ENCODE data around the gene GAS1. TPM values are rescaled to one million over a fixed set of nuclear protein-coding genes. Genes with fewer than 3 reads are reported as not detected.

GAS1 gene
- total and polyA plus RNA-seq, 2 donors (not counting 1 experiment from before 2014, with no cell fraction given): 1.6 to 7.4 TPM

DNA sequence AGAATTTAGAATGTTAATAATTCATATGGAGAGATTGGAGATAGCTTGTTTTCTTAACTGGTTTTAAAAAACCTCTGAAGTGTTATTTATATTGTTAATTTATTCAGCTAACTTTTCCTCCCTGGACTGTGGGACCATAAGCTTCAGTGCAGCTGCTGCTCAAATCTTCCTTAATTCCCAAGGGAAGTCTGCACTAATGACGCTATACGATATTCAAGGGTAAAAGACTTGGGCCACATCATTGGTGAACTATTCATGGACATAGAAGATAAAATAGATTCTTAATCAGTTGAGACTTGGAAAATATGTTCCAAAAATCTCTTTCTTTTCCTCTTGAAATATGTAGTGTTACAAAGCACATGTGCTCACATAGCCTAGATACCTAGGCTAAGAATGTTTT is 31.1 kb upstream of the GAS1 start:
- Histone ChIP-seq H3K9ac (ENCODE audit: insufficient read depth, low read length) (no peak overlapping the region), H2AFZ (ENCODE audit: low read length) (no peak overlapping the region), H4K20me1 (ENCODE audit: control insufficient read depth, extremely low read depth, insufficient read depth, low read length) (no peaks in the 10 kb centered on the region), H3K79me2 (ENCODE audit: control insufficient read depth, insufficient read depth, low read length) (no peaks in the 10 kb centered on the region), H3K27me3 (ENCODE audit: control insufficient read depth, insufficient read depth, low read length) (no peaks in the 10 kb centered on the region), H3K4me3 (replicated peaks in 1 of 4; ENCODE audit: control extremely low read depth in 1 of 4, insufficient read depth in 1 of 4, low read depth in 3 of 4, low read length in 4 of 4) (no peak overlapping the region), H3K4me1 (ENCODE audit: control insufficient read depth, extremely low read depth, insufficient read depth, low read length) (peaks cover 3% of the 10 kb centered on the region), H3K4me2 (ENCODE audit: extremely low read depth, insufficient read depth, low read length) (no peak overlapping the region), H3K27ac (ENCODE audit: insufficient read depth, low read length) (no peak overlapping the region), H3K36me3 (ENCODE audit: control insufficient read depth, insufficient read depth, low read length) (no peaks in the 10 kb centered on the region), H3K9me3 (ENCODE audit: control insufficient read depth, insufficient read depth, low read depth, low read length) (no peaks in the 10 kb centered on the region)
- TF ChIP-seq CTCF (conservative IDR thresholded peaks at IDR 0.05 in 1 of 2, IDR thresholded peaks at IDR 0.05 in 1 of 2; ENCODE audit: low read depth in 1 of 2, low read length in 2 of 2) (no peak), EZH2 (IDR thresholded peaks at IDR 0.05; ENCODE audit: low read length, missing control alignments) (no peak)
- DNase-seq (ENCODE audit: low read depth in 2 of 2): peak; percentile 19 to 39

- H3K9me3 ChIP-seq (ENCODE audit: control insufficient read depth, insufficient read depth, low read depth, low read length): no peaks in the 10 kb centered on the region
- H3K9ac ChIP-seq (ENCODE audit: insufficient read depth, low read length): no peak overlapping the region
Measured at GRCh38 chr9:86977205-86977835, 30.0 kb upstream of the GAS1 start.

GRCh38 chr9:86975606-86976005 is 28.3 kb upstream of the GAS1 start:
- no peak overlapping the region for H2AFZ ChIP-seq (ENCODE audit: low read length)
- H3K9me3 ChIP-seq (ENCODE audit: control insufficient read depth, insufficient read depth, low read depth, low read length): no peaks in the 10 kb centered on the region
- no peaks in the 10 kb centered on the region for H4K20me1 ChIP-seq (ENCODE audit: control insufficient read depth, extremely low read depth, insufficient read depth, low read length)
- DNase-seq (ENCODE audit: low read depth in 2 of 2): no peak
- TF ChIP-seq CTCF (conservative IDR thresholded peaks at IDR 0.05 in 1 of 2, IDR thresholded peaks at IDR 0.05 in 1 of 2; ENCODE audit: low read depth in 1 of 2, low read length in 2 of 2) (no peak), EZH2 (IDR thresholded peaks at IDR 0.05; ENCODE audit: low read length, missing control alignments) (no peak)
- H3K4me2 ChIP-seq (ENCODE audit: extremely low read depth, insufficient read depth, low read length): no peak overlapping the region
- H3K4me1 ChIP-seq (ENCODE audit: control insufficient read depth, extremely low read depth, insufficient read depth, low read length): peaks cover 3% of the 10 kb centered on the region
- no peaks in the 10 kb centered on the region for H3K79me2 ChIP-seq (ENCODE audit: control insufficient read depth, insufficient read depth, low read length)
- H3K27me3 ChIP-seq (ENCODE audit: control insufficient read depth, insufficient read depth, low read length): no peaks in the 10 kb centered on the region
- no peak overlapping the region for H3K9ac ChIP-seq (ENCODE audit: insufficient read depth, low read length)
- H3K27ac ChIP-seq (ENCODE audit: insufficient read depth, low read length): no peak overlapping the region
- no peaks in the 10 kb centered on the region for H3K36me3 ChIP-seq (ENCODE audit: control insufficient read depth, insufficient read depth, low read length)
- H3K4me3 ChIP-seq (replicated peaks in 1 of 4; ENCODE audit: control extremely low read depth in 1 of 4, insufficient read depth in 1 of 4, low read depth in 3 of 4, low read length in 4 of 4): no peak overlapping the region

More at GRCh38 chr9:86977205-86977835, 30.0 kb upstream of the GAS1 start:
- H2AFZ ChIP-seq (ENCODE audit: low read length): no peak overlapping the region
- H3K27me3 ChIP-seq (ENCODE audit: control insufficient read depth, insufficient read depth, low read length): no peaks in the 10 kb centered on the region
- no peaks in the 10 kb centered on the region for H3K79me2 ChIP-seq (ENCODE audit: control insufficient read depth, insufficient read depth, low read length)
- no peak overlapping the region for H3K27ac ChIP-seq (ENCODE audit: insufficient read depth, low read length)
- H3K36me3 ChIP-seq (ENCODE audit: control insufficient read depth, insufficient read depth, low read length): no peaks in the 10 kb centered on the region
- H4K20me1 ChIP-seq (ENCODE audit: control insufficient read depth, extremely low read depth, insufficient read depth, low read length): no peaks in the 10 kb centered on the region
- H3K4me1 ChIP-seq (ENCODE audit: control insufficient read depth, extremely low read depth, insufficient read depth, low read length): peaks cover 3% of the 10 kb centered on the region
- no peak for TF ChIP-seq CTCF (conservative IDR thresholded peaks at IDR 0.05 in 1 of 2, IDR thresholded peaks at IDR 0.05 in 1 of 2; ENCODE audit: low read depth in 1 of 2, low read length in 2 of 2)
- peak in 1 of 2 donors; percentile 12 for DNase-seq (ENCODE audit: low read depth in 2 of 2)
- H3K4me3 ChIP-seq (replicated peaks in 1 of 4; ENCODE audit: control extremely low read depth in 1 of 4, insufficient read depth in 1 of 4, low read depth in 3 of 4, low read length in 4 of 4): no peak overlapping the region
- no peak overlapping the region for H3K4me2 ChIP-seq (ENCODE audit: extremely low read depth, insufficient read depth, low read length)

Data from fibroblast of lung (primary cell).